Measurements from ENCODE around the gene PTPN13. TPM values are rescaled to one million over a fixed set of nuclear protein-coding genes. Genes with fewer than 3 reads are reported as not detected.

PTPN13 gene
- total and polyA plus RNA-seq, 4 donors: 0.36 to 3.2 (median 1.2) TPM

- H3K9me3 ChIP-seq (ENCODE audit: control insufficient read depth in 4 of 4, low read length in 3 of 4): no peaks in the 10 kb centered on the region
- H3K9ac ChIP-seq (ENCODE audit: low read depth in 1 of 2, low read length in 2 of 2): no peak overlapping the region
- no peak for TF ChIP-seq YY1 (IDR thresholded peaks at IDR 0.05)
- no peak for TF ChIP-seq HNF4G (IDR thresholded peaks at IDR 0.05)
- no peak for TF ChIP-seq RXRA (IDR thresholded peaks at IDR 0.05)
- TF ChIP-seq JUND (IDR thresholded peaks at IDR 0.05): no peak
- TF ChIP-seq SP1 (IDR thresholded peaks at IDR 0.05): no peak
- no peak for TF ChIP-seq ATF3 (IDR thresholded peaks at IDR 0.05)
- TF ChIP-seq FOXA2 (IDR thresholded peaks at IDR 0.05): no peak
- TF ChIP-seq EGR1 (IDR thresholded peaks at IDR 0.05; ENCODE audit: low read depth in 2 of 2): no peak
- TF ChIP-seq GABPA (IDR thresholded peaks at IDR 0.05 in 1 of 2, conservative IDR thresholded peaks at IDR 0.05 in 1 of 2): no peak
- TF ChIP-seq TAF1 (conservative IDR thresholded peaks at IDR 0.05): no peak
- no peak for TF ChIP-seq CTCF (IDR thresholded peaks at IDR 0.05; ENCODE audit: low read depth, low read length, missing input control)
- TF ChIP-seq RAD21 (IDR thresholded peaks at IDR 0.05): no peak
- no peak for TF ChIP-seq HNF4A (conservative IDR thresholded peaks at IDR 0.05)
- H3K27me3 ChIP-seq (ENCODE audit: control insufficient read depth in 4 of 4, insufficient read depth in 4 of 4, low read length in 3 of 4): no peaks in the 10 kb centered on the region
- no peak overlapping the region for H3K27ac ChIP-seq (ENCODE audit: low read depth in 1 of 2, low read length in 2 of 2)
- DNase-seq (ENCODE audit: low spot score): no peak
- H3K4me1 ChIP-seq (ENCODE audit: control insufficient read depth in 4 of 4, insufficient read depth in 4 of 4, low read length in 3 of 4): no peaks in the 10 kb centered on the region
- H3K4me3 ChIP-seq (ENCODE audit: low read depth in 1 of 3, low read length in 3 of 3): no peak overlapping the region
- no peaks in the 10 kb centered on the region for H3K36me3 ChIP-seq (ENCODE audit: control insufficient read depth in 4 of 4, insufficient read depth in 3 of 4, low read depth in 1 of 4, low read length in 3 of 4)
- 80% methylated on average over 1 of the region's 1 CpG for WGBS
Observed at GRCh38 chr4:86664959-86665358, 70.8 kb downstream of the PTPN13 start.

- H3K36me3 ChIP-seq (ENCODE audit: control insufficient read depth in 4 of 4, insufficient read depth in 3 of 4, low read depth in 1 of 4, low read length in 3 of 4): no peaks in the 10 kb centered on the region
- DNase-seq (ENCODE audit: low spot score): no peak
- no peaks in the 10 kb centered on the region for H3K27me3 ChIP-seq (ENCODE audit: control insufficient read depth in 4 of 4, insufficient read depth in 4 of 4, low read length in 3 of 4)
- 83% methylated on average over 1 of the region's 1 CpG for WGBS
- no peaks in the 10 kb centered on the region for H3K9me3 ChIP-seq (ENCODE audit: control insufficient read depth in 4 of 4, low read length in 3 of 4)
- no peak overlapping the region for H3K4me3 ChIP-seq (ENCODE audit: low read depth in 1 of 3, low read length in 3 of 3)
- H3K4me1 ChIP-seq (ENCODE audit: control insufficient read depth in 4 of 4, insufficient read depth in 4 of 4, low read length in 3 of 4): no peaks in the 10 kb centered on the region
- TF ChIP-seq RAD21 (IDR thresholded peaks at IDR 0.05) (no peak), JUND (IDR thresholded peaks at IDR 0.05) (no peak), HNF4G (IDR thresholded peaks at IDR 0.05) (no peak), TAF1 (conservative IDR thresholded peaks at IDR 0.05) (no peak), NR2F2 (IDR thresholded peaks at IDR 0.05) (no peak)
- H3K9ac ChIP-seq (ENCODE audit: low read depth in 1 of 2, low read length in 2 of 2): no peak overlapping the region
- no peak overlapping the region for H3K27ac ChIP-seq (ENCODE audit: low read depth in 1 of 2, low read length in 2 of 2)
Observed at GRCh38 chr4:86670298-86670697, 76.2 kb downstream of the PTPN13 start.

GRCh38 chr4:86670756-86671155 is 76.6 kb downstream of the PTPN13 start:
- H3K27ac ChIP-seq (ENCODE audit: low read depth in 1 of 2, low read length in 2 of 2): no peak overlapping the region
- TF ChIP-seq RAD21 (IDR thresholded peaks at IDR 0.05): no peak
- TF ChIP-seq REST (IDR thresholded peaks at IDR 0.05): no peak
- no peaks in the 10 kb centered on the region for H3K27me3 ChIP-seq (ENCODE audit: control insufficient read depth in 4 of 4, insufficient read depth in 4 of 4, low read length in 3 of 4)
- no peak overlapping the region for H3K4me3 ChIP-seq (ENCODE audit: low read depth in 1 of 3, low read length in 3 of 3)
- no peak for DNase-seq (ENCODE audit: low spot score)
- no peaks in the 10 kb centered on the region for H3K36me3 ChIP-seq (ENCODE audit: control insufficient read depth in 4 of 4, insufficient read depth in 3 of 4, low read depth in 1 of 4, low read length in 3 of 4)
- no peaks in the 10 kb centered on the region for H3K4me1 ChIP-seq (ENCODE audit: control insufficient read depth in 4 of 4, insufficient read depth in 4 of 4, low read length in 3 of 4)
- 93% methylated on average over 2 of the region's 2 CpGs for WGBS
- H3K9me3 ChIP-seq (ENCODE audit: control insufficient read depth in 4 of 4, low read length in 3 of 4): no peaks in the 10 kb centered on the region
- no peak overlapping the region for H3K9ac ChIP-seq (ENCODE audit: low read depth in 1 of 2, low read length in 2 of 2)

Measured in liver (tissue), 9 donors.